SK-N-SH treated with all-trans-retinoic acid at 6 μM for 48 hours (cell line): Measurements from ENCODE around the gene RERE.
A peak's percentile ranks its signal among the peaks of the same experiment; 100 is the strongest.

Experiments used
- ATAC-seq: fragments of 200-7000 bp; cut with Tn5 transposase; 3 replicates; pipeline ENCODE4 v1.9.1; 2020; ENCODE audit warnings: mild to moderate bottlenecking, moderate library complexity
- ARNTL ChIP-seq: fragments of 450-650 bp; formaldehyde crosslinking; IDR thresholded peaks from 2 replicates; pipeline ENCODE4 v1.5.0; 2020; ENCODE audit warnings: low read depth, mild to moderate bottlenecking, moderate library complexity, borderline replicate concordance
- CSDC2 ChIP-seq: fragments of 250-450 bp; sonication (Bioruptor Pico); IDR thresholded peaks from 2 replicates; pipeline ENCODE4 v1.5.0; 2020; ENCODE audit warnings: mild to moderate bottlenecking, moderate library complexity
- CSRNP3 ChIP-seq: fragments of 250-450 bp; sonication (Bioruptor Pico); IDR thresholded peaks from 2 replicates; pipeline ENCODE4 v1.5.1; 2021; ENCODE audit warnings: mild to moderate bottlenecking, moderate library complexity
- ESRRG ChIP-seq: fragments of 250-450 bp; sonication (Bioruptor Pico); IDR thresholded peaks from 2 replicates; pipeline ENCODE4 v1.6.1; 2021; ENCODE audit warnings: mild to moderate bottlenecking
- GLIS3 ChIP-seq: fragments of 250-450 bp; sonication (Bioruptor Pico); IDR thresholded peaks from 2 replicates; pipeline ENCODE4 v1.5.0; 2020; ENCODE audit warnings: mild to moderate bottlenecking, moderate library complexity
- ISL1 ChIP-seq: fragments of 250-450 bp; sonication (Bioruptor Pico); IDR thresholded peaks from 2 replicates; pipeline ENCODE4 v2.1.2; 2022; ENCODE audit warnings: mild to moderate bottlenecking, moderate library complexity
- OSR1 ChIP-seq: fragments of 250-450 bp; sonication (Bioruptor Pico); IDR thresholded peaks from 2 replicates; pipeline ENCODE4 v1.8.0; 2022; ENCODE audit warnings: moderate library complexity, mild to moderate bottlenecking, inconsistent platforms
- PATZ1 ChIP-seq: fragments of 250-450 bp; sonication (Bioruptor Pico); IDR thresholded peaks from 2 replicates; pipeline ENCODE4 v1.8.0; 2020; ENCODE audit warnings: mild to moderate bottlenecking, moderate library complexity, borderline replicate concordance
- PPARA ChIP-seq: fragments of 250-450 bp; sonication (Bioruptor Pico); IDR thresholded peaks from 2 replicates; pipeline ENCODE4 v1.5.0; 2020; ENCODE audit warnings: mild to moderate bottlenecking, borderline replicate concordance
- RARB ChIP-seq: fragments of 250-450 bp; sonication (Bioruptor Pico); IDR thresholded peaks from 2 replicates; pipeline ENCODE4 v1.8.0; 2021; ENCODE audit warnings: mild to moderate bottlenecking, moderate library complexity
- SNAI2 ChIP-seq: fragments of 250-450 bp; sonication (Bioruptor Pico); IDR thresholded peaks from 2 replicates; pipeline ENCODE4 v1.5.0; 2020; ENCODE audit warnings: mild to moderate bottlenecking, moderate library complexity
- TCF4 ChIP-seq: fragments of 250-450 bp; sonication (Bioruptor Pico); IDR thresholded peaks from 2 replicates; pipeline ENCODE4 v1.8.0; 2021; ENCODE audit warnings: mild to moderate bottlenecking, moderate library complexity, borderline replicate concordance
- TOX ChIP-seq: fragments of 250-450 bp; sonication (Bioruptor Pico); IDR thresholded peaks from 2 replicates; pipeline ENCODE4 v1.8.0; 2021; ENCODE audit warnings: mild to moderate bottlenecking, moderate library complexity, borderline replicate concordance
- ZFP30 ChIP-seq: fragments of 450-650 bp; formaldehyde crosslinking; IDR thresholded peaks from 2 replicates; pipeline ENCODE4 v1.5.0; 2022; ENCODE audit warnings: mild to moderate bottlenecking, moderate library complexity
- ZNF70 ChIP-seq: fragments of 450-650 bp; formaldehyde crosslinking; IDR thresholded peaks from 2 replicates; pipeline ENCODE4 v1.5.0; 2020; ENCODE audit warnings: mild to moderate bottlenecking, moderate library complexity
- ZNF8 ChIP-seq: fragments of 450-650 bp; formaldehyde crosslinking; IDR thresholded peaks from 2 replicates; pipeline ENCODE4 v1.5.0; 2020; ENCODE audit warnings: mild to moderate bottlenecking, moderate library complexity
- TF ChIP-seq, protein P1 (sequence below): fragments of 250-450 bp; sonication (Bioruptor Pico); IDR thresholded peaks from 2 replicates; pipeline ENCODE4 v1.5.0; 2020; ENCODE audit warnings: mild to moderate bottlenecking, moderate library complexity
- TF ChIP-seq, protein P2 (sequence below): fragments of 250-450 bp; sonication (Bioruptor Pico); IDR thresholded peaks from 2 replicates; pipeline ENCODE4 v1.5.1; 2020; ENCODE audit warnings: low read depth, mild to moderate bottlenecking, moderate library complexity

Gene RERE

DNA sequence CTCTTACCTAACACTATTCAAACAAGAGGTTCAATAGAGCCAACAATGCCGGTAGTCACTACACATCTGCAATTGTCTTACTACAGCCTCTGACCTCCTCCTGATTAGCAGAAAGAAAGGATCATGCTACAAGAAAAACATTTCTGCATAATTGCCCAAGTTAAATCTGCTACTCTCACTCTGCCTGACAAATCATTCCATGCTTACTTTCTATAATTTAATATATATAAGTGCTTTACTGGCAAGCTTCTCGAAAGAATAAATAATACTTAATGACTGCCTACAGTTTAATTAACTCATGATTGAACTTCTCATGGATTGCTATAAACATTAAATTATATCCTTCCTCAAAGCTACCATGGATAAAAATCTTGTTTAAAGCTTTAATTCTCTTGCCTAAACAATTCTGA is 343.5 kb downstream of the RERE start (continued):
- TF ChIP-seq CSRNP3 (CRISPR knock-in tag) (peak; percentile 86), ZNF8 (CRISPR knock-in tag) (no peak), ZFP30 (no peak), ZNF70 (CRISPR knock-in tag) (no peak), PPARA (CRISPR knock-in tag) (no peak), ISL1 (CRISPR knock-in tag) (peak; percentile 99), TCF4 (CRISPR knock-in tag) (peak; percentile 80), GLIS3 (CRISPR knock-in tag) (no peak), TOX (CRISPR knock-in tag) (no peak), ARNTL (CRISPR knock-in tag) (no peak), PATZ1 (CRISPR knock-in tag) (peak; percentile 73; the same call in 1 of the 2 replicates), ESRRG (CRISPR knock-in tag) (peak; percentile 51; the same call in 1 of the 2 replicates), RARB (CRISPR knock-in tag) (no peak; the same call in 1 of the 2 replicates)
- TF ChIP-seq, protein P1, sequence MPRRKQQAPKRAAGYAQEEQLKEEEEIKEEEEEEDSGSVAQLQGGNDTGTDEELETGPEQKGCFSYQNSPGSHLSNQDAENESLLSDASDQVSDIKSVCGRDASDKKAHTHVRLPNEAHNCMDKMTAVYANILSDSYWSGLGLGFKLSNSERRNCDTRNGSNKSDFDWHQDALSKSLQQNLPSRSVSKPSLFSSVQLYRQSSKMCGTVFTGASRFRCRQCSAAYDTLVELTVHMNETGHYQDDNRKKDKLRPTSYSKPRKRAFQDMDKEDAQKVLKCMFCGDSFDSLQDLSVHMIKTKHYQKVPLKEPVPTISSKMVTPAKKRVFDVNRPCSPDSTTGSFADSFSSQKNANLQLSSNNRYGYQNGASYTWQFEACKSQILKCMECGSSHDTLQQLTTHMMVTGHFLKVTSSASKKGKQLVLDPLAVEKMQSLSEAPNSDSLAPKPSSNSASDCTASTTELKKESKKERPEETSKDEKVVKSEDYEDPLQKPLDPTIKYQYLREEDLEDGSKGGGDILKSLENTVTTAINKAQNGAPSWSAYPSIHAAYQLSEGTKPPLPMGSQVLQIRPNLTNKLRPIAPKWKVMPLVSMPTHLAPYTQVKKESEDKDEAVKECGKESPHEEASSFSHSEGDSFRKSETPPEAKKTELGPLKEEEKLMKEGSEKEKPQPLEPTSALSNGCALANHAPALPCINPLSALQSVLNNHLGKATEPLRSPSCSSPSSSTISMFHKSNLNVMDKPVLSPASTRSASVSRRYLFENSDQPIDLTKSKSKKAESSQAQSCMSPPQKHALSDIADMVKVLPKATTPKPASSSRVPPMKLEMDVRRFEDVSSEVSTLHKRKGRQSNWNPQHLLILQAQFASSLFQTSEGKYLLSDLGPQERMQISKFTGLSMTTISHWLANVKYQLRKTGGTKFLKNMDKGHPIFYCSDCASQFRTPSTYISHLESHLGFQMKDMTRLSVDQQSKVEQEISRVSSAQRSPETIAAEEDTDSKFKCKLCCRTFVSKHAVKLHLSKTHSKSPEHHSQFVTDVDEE (CRISPR knock-in tag) = no peak
- TF ChIP-seq, all 23 proteins: peak for 8

DNA sequence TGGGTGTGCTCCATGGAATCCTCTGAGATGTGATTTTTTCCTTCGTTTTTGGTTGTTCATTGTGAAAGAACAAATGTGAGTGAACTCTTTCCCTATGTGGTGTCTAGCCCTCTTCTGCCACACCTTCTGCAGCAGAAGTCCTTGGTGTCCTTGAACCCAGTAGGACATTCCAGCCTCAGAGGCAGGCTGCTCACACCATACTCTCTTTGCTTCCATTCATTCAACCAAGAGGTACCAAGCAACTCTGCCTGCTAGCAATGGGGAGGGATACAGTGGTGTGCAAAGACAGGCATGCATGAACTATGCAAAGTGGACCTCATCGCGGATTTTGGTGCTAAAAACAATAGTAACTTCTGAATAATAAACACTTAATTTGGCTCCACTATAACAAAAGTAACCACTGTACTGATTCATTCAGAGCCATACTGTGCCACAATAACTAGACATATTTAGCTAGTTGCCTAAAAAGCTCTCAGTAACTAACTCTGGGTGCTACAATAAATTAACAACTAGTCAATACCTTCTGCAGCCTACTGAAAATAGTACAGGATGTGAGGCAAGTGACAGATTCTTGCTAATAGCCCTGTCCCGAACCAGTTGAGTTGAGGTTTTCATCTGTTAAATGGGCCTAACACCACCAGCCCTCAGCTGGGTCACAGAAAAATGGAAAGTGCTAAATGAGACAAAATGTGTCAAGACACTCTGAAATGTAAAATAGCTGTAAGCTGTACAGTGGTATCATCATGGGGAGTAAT is 344.1 kb downstream of the RERE start:
- ATAC-seq = no peak
- no peak for TF ChIP-seq ESRRG (CRISPR knock-in tag)
- no peak for TF ChIP-seq RARB (CRISPR knock-in tag)
- no peak for TF ChIP-seq TOX (CRISPR knock-in tag)
- no peak for TF ChIP-seq PATZ1 (CRISPR knock-in tag)
- no peak for TF ChIP-seq TCF4 (CRISPR knock-in tag)
- TF ChIP-seq CSDC2 = no peak
- no peak for TF ChIP-seq ZNF8 (CRISPR knock-in tag)
- TF ChIP-seq SNAI2 (CRISPR knock-in tag) = no peak
- TF ChIP-seq, all 23 proteins: peak for 0

DNA sequence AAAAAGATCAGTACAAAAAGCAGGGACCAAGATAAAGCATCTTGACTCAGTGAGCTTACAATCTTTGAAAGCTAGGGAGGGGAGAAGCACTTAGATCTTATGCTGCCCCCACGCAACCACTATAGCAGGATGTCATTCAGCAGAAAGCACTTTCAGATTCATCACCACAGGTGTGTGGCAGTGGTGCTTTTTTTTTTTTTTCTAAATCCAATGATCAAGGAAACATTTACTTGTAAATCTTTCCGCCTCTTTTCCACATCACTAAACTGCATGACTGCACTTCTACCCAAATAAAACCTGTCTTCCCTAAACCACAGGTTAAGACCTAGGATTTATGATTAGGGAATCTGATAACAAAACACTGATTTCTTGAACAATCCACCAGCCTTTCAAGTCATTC is 344.8 kb downstream of the RERE start:
- TF ChIP-seq, protein P2, sequence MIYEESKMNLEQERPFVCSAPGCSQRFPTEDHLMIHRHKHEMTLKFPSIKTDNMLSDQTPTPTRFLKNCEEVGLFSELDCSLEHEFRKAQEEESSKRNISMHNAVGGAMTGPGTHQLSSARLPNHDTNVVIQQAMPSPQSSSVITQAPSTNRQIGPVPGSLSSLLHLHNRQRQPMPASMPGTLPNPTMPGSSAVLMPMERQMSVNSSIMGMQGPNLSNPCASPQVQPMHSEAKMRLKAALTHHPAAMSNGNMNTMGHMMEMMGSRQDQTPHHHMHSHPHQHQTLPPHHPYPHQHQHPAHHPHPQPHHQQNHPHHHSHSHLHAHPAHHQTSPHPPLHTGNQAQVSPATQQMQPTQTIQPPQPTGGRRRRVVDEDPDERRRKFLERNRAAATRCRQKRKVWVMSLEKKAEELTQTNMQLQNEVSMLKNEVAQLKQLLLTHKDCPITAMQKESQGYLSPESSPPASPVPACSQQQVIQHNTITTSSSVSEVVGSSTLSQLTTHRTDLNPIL (CRISPR knock-in tag) = no peak
- TF ChIP-seq ARNTL (CRISPR knock-in tag) (no peak), CSRNP3 (CRISPR knock-in tag) (no peak), ZNF70 (CRISPR knock-in tag) (no peak), ESRRG (CRISPR knock-in tag) (no peak), OSR1 (CRISPR knock-in tag) (no peak), TOX (CRISPR knock-in tag) (no peak)
- no peak for ATAC-seq
